ENCODE data around the gene TOMM34. TPM values are rescaled to one million over a fixed set of nuclear protein-coding genes. Genes with fewer than 3 reads are reported as not detected.

TOMM34 gene
- total RNA-seq, 4 donors from 2014 or later, result 11.1 to 15.6 (median 12.5) TPM

GRCh38 chr20:44943828-44944227 lies 16.4 kb downstream of the TOMM34 start:
- H3K27ac ChIP-seq, result no peak overlapping the region
- H3K4me3 ChIP-seq, result no peak overlapping the region
- TF ChIP-seq POLR2A (IDR thresholded peaks at IDR 0.05) (no peak), CTCF (IDR thresholded peaks at IDR 0.05) (no peak)
- no peaks in the 10 kb centered on the region for H3K4me1 ChIP-seq
- no peak for DNase-seq
- H3K9me3 ChIP-seq, result no peaks in the 10 kb centered on the region
- no peaks in the 10 kb centered on the region for H3K36me3 ChIP-seq
- no peaks in the 10 kb centered on the region for H3K27me3 ChIP-seq
- intact Hi-C loops (cut with DNase I; ENCODE audit: low total_unique reads), result no loop called here

- no peak for TF ChIP-seq POLR2A (IDR thresholded peaks at IDR 0.05)
- TF ChIP-seq CTCF (IDR thresholded peaks at IDR 0.05), result no peak
- Histone ChIP-seq H3K36me3 (no peaks in the 10 kb centered on the region), H3K4me1 (no peaks in the 10 kb centered on the region), H3K4me3 (no peak overlapping the region), H3K27ac (no peak overlapping the region), H3K9me3 (no peaks in the 10 kb centered on the region), H3K27me3 (no peaks in the 10 kb centered on the region)
- DNase-seq, result no peak
- intact Hi-C loops (cut with DNase I; ENCODE audit: low total_unique reads), result no loop called here
These were observed 17.8 kb downstream of the TOMM34 start for GRCh38 chr20:44942264-44942973.

GRCh38 chr20:44941120-44941691 lies 19.0 kb downstream of the TOMM34 start:
- intact Hi-C loops (cut with DNase I; ENCODE audit: low total_unique reads), result no loop called here
- Histone ChIP-seq H3K4me1 (no peaks in the 10 kb centered on the region), H3K27me3 (no peaks in the 10 kb centered on the region), H3K36me3 (no peaks in the 10 kb centered on the region), H3K27ac (no peak overlapping the region), H3K4me3 (no peak overlapping the region), H3K9me3 (no peaks in the 10 kb centered on the region)
- TF ChIP-seq CTCF (IDR thresholded peaks at IDR 0.05) (no peak), POLR2A (IDR thresholded peaks at IDR 0.05) (no peak)
- no peak for DNase-seq

- TF ChIP-seq CTCF (IDR thresholded peaks at IDR 0.05), result no peak
- Histone ChIP-seq H3K4me1 (no peaks in the 10 kb centered on the region), H3K27ac (no peak overlapping the region), H3K9me3 (no peaks in the 10 kb centered on the region), H3K27me3 (no peaks in the 10 kb centered on the region), H3K36me3 (no peaks in the 10 kb centered on the region), H3K4me3 (no peak overlapping the region)
- peak in 1 of 2 donors; percentile 22 for DNase-seq
- intact Hi-C loops (cut with DNase I; ENCODE audit: low total_unique reads), result no loop called here
These were observed 21.6 kb downstream of the TOMM34 start for GRCh38 chr20:44938637-44939036.

GRCh38 chr20:44936510-44936909 lies 23.7 kb downstream of the TOMM34 start:
- H3K4me1 ChIP-seq, result no peaks in the 10 kb centered on the region
- H3K27ac ChIP-seq, result no peak overlapping the region
- no peak overlapping the region for H3K4me3 ChIP-seq
- no peak for DNase-seq
- no peaks in the 10 kb centered on the region for H3K9me3 ChIP-seq
- TF ChIP-seq CTCF (IDR thresholded peaks at IDR 0.05) (no peak), POLR2A (IDR thresholded peaks at IDR 0.05) (no peak)
- no peaks in the 10 kb centered on the region for H3K36me3 ChIP-seq
- H3K27me3 ChIP-seq, result no peaks in the 10 kb centered on the region
- intact Hi-C loops (cut with DNase I; ENCODE audit: low total_unique reads), result no loop called here

All from uterus (tissue), 4 donors.